ENCODE data around the gene CNTNAP2. TPM values are rescaled to one million over a fixed set of nuclear protein-coding genes. Genes with fewer than 3 reads are reported as not detected.

Gene CNTNAP2
- total and polyA plus RNA-seq, 2 of the 8 experiments (the other 6 are each of a cell fraction or from before 2014, with no cell fraction given), result 27.9 to 71.0 TPM

DNA sequence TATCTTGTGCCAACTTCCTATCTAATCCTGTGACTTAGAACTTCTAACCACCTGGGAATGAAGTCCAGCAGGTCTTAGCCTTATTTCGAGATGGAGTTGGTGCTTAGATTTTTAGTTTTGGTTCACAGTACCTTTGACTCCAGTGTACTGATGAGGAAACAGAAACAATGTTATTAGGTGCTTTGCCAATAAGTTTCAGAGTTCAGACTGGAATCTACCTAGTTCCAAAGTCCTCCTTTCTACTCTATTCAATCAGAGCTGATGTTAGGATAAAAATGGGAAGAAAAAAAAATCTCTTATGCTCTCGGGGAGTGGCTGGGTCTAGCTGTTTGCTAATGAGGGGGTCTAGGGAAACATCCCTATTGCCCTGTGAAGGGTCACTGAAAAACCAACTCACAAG is 1867.7 kb downstream of the CNTNAP2 start:
- no peak overlapping the region for H3K4ac ChIP-seq (replicated peaks; ENCODE audit: insufficient read length, low read depth, low read length)
- 87% methylated on average over 2 of the region's 2 CpGs; no CpG with 5 or more reads in 1 of the 2 experiments for WGBS, 2 experiments (ENCODE audit: extremely low coverage in 1 of 2, insufficient coverage in 1 of 2, insufficient read length in 1 of 2, insufficient replicate concordance in 2 of 2, low coverage in 1 of 2, low lambda C conversion rate in 2 of 2, missing lambda C conversion rate in 1 of 2)
- POLR2A ChIA-PET (ENCODE audit: partially characterized antibody), result no interaction called here

More for the DNA sequence above, 1867.7 kb downstream of the CNTNAP2 start:
- Histone ChIP-seq H2BK15ac (ENCODE audit: low read length) (no peak overlapping the region), H3K36me3 (ENCODE audit: control insufficient read depth in 2 of 4, insufficient read depth in 4 of 4, low read length in 3 of 4) (0 out of 8 replicates have a peak, but pooled peaks cover 0 to 2% (median 0%) of the 10 kb centered on the region in 4 experiments), H2AK5ac (ENCODE audit: low read depth, low read length) (no peak overlapping the region), H4K91ac (replicated peaks; ENCODE audit: insufficient read length, low read length) (no peak overlapping the region), H2BK5ac (ENCODE audit: low read depth, low read length) (no peak overlapping the region), H3K18ac (ENCODE audit: extremely low read depth, low read length) (no peak overlapping the region), H3K4me2 (ENCODE audit: insufficient read depth in 1 of 2, low read depth in 2 of 2, low read length in 2 of 2) (no peak overlapping the region), H3K27me3 (replicated peaks in 1 of 4; ENCODE audit: control insufficient read depth in 3 of 4, extremely low read depth in 1 of 4, insufficient read depth in 3 of 4, low read length in 3 of 4) (no peaks in the 10 kb centered on the region), H2BK12ac (ENCODE audit: low read depth, low read length) (no peak overlapping the region), H4K8ac (ENCODE audit: extremely low read depth, insufficient read depth, low read length) (no peak overlapping the region), H3K23ac (ENCODE audit: insufficient read length) (no peak overlapping the region), H3K4me1 (replicated peaks in 1 of 4; ENCODE audit: control insufficient read depth in 3 of 4, insufficient read depth in 4 of 4, low read length in 3 of 4) (peaks cover 0 to 4% (median 1%) of the 10 kb centered on the region in 4 experiments; a peak in 2 of 7 replicates), H3K23me2 (ENCODE audit: low read depth, low read length) (no peaks in the 10 kb centered on the region; the same call in 1 of the 2 replicates), H3K27ac (ENCODE audit: low read depth, low read length) (no peak overlapping the region), H2BK20ac (ENCODE audit: low read length) (no peak overlapping the region), H3K79me1 (ENCODE audit: low read depth, low read length) (no peaks in the 10 kb centered on the region), H4K20me1 (replicated peaks in 1 of 2; ENCODE audit: control insufficient read depth in 1 of 2, insufficient read depth in 2 of 2, low read length in 2 of 2) (no peaks in the 10 kb centered on the region), H3K79me2 (ENCODE audit: control insufficient read depth in 1 of 2, insufficient read depth in 2 of 2, low read length in 2 of 2) (no peaks in the 10 kb centered on the region), H3K14ac (ENCODE audit: insufficient read length) (no peak overlapping the region), H3K4me3 (ENCODE audit: extremely low read depth in 1 of 4, insufficient read depth in 2 of 4, low read depth in 3 of 4, low read length in 4 of 4) (no peak overlapping the region), H2AFZ (ENCODE audit: low read length) (no peak overlapping the region), H2BK120ac (replicated peaks; ENCODE audit: low read depth, low read length) (no peak overlapping the region), H3K9me3 (ENCODE audit: insufficient read depth in 2 of 2, low read depth in 1 of 2, low read length in 1 of 2) (peaks cover 2 to 4% of the 10 kb centered on the region in 2 experiments; a peak in 1 of 4 replicates), H3K9ac (replicated peaks in 1 of 4; ENCODE audit: extremely low read depth in 1 of 4, low read depth in 3 of 4, low read length in 3 of 4) (no peak overlapping the region), H4K5ac (ENCODE audit: insufficient read length, low read depth, low read length) (no peak overlapping the region), H3K56ac (replicated peaks; ENCODE audit: insufficient read length, low read depth, low read length) (no peak overlapping the region)
- TF ChIP-seq NANOG (IDR thresholded peaks at IDR 0.05; ENCODE audit: insufficient read depth, low read depth, low read length, poor library complexity, severe bottlenecking) (no peak), EGR1 (IDR thresholded peaks at IDR 0.05; ENCODE audit: borderline replicate concordance, low read depth, low read length) (no peak), CHD1 (IDR thresholded peaks at IDR 0.05; ENCODE audit: low read depth, low read length) (no peak), EZH2 (IDR thresholded peaks at IDR 0.05; ENCODE audit: low read depth, low read length, severe bottlenecking) (no peak), PHF8 (conservative IDR thresholded peaks at IDR 0.05; ENCODE audit: low read depth, low read length) (no peak), RBBP5 (IDR thresholded peaks at IDR 0.05; ENCODE audit: borderline replicate concordance, low read depth, low read length) (no peak)
- TF ChIP-seq, protein P1, sequence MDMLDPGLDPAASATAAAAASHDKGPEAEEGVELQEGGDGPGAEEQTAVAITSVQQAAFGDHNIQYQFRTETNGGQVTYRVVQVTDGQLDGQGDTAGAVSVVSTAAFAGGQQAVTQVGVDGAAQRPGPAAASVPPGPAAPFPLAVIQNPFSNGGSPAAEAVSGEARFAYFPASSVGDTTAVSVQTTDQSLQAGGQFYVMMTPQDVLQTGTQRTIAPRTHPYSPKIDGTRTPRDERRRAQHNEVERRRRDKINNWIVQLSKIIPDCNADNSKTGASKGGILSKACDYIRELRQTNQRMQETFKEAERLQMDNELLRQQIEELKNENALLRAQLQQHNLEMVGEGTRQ (IDR thresholded peaks at IDR 0.05; ENCODE audit: low read length), result no peak
- CTCF ChIA-PET (ENCODE audit: partially characterized antibody), result no interaction called here
- DNase-seq (ENCODE audit: low read depth in 1 of 2, low spot score in 2 of 2) (no peak), FAIRE-seq (no peak)
